Left ventricle myocardium inferior (tissue), 1 donor: ENCODE measurements around the gene KDM3A. TPM values are rescaled to one million over a fixed set of nuclear protein-coding genes. Genes with fewer than 3 reads are reported as not detected.

ENCODE experiments used
- DNase-seq: peaks from one replicate; pipeline ENCODE4 v3.0.0-alpha.2; 2020
- H3K27ac ChIP-seq: fragments of 200-600 bp; replicated peaks from 2 replicates; pipeline ENCODE4 v1.8.0; 2021
- H3K27me3 ChIP-seq: fragments of 200-600 bp; 2 replicates; pipeline ENCODE4 v1.8.0; 2021; ENCODE audit warnings: low read depth
- H3K36me3 ChIP-seq: fragments of 200-600 bp; 2 replicates; pipeline ENCODE4 v1.8.0; 2021
- H3K4me1 ChIP-seq: fragments of 200-600 bp; 2 replicates; pipeline ENCODE4 v1.8.0; 2021
- H3K4me3 ChIP-seq: fragments of 200-600 bp; 2 replicates; pipeline ENCODE4 v1.8.0; 2021; ENCODE audit warnings: mild to moderate bottlenecking, moderate library complexity
- H3K9me3 ChIP-seq: fragments of 200-600 bp; replicated peaks from 2 replicates; pipeline ENCODE4 v1.8.0; 2021
- CTCF ChIP-seq: fragments of 200-600 bp; IDR thresholded peaks from 2 replicates; pipeline ENCODE4 v1.8.0; 2021; ENCODE audit warnings: antibody characterized with exemption, mild to moderate bottlenecking, borderline replicate concordance
- intact Hi-C: fragments of 100-400 bp; cut with micrococcal nuclease; formaldehyde crosslinking; loops from one replicate; pipeline ENCODE4 v1.11.0; 2022
- long read RNA-seq: library from polyadenylated mRNA; unstranded; transcript quantifications from one replicate; pipeline ENCODE4 v2.0.0, GENCODE V29; 2021
- total RNA-seq: library from RNA; stranded (reverse); fragmentation: NEBNext Ultra II Directional; extraction: Animal tissue kit (Norgen Biotek cat#: 25700); gene quantifications from one replicate; pipeline ENCODE4 v1.2.1, GENCODE V29; 2021
- donor health status: DM: no; HTN: yes; CAD: no; lungs with severe emphysema.

Gene KDM3A
- total RNA-seq: 36.2 TPM
- long read RNA-seq, full-length matches to known transcripts: 25 of 40 reads
- long read RNA-seq, partial matches to known transcripts: 5 of 40 reads
- long read RNA-seq, other reads (novel, unspliced or antisense): 10 of 40 reads

- TF ChIP-seq CTCF: no peak
- intact Hi-C loops: no loop called here
- Histone ChIP-seq H3K4me3 (peak within 1 kb of the TSS; percentile 81), H3K9me3 (peaks cover 44% of the 10 kb centered on the region), H3K27me3 (no peaks in the 10 kb centered on the region), H3K4me1 (peaks cover 40% of the 10 kb centered on the region), H3K36me3 (no peaks in the 10 kb centered on the region), H3K27ac (peak within 1 kb of the TSS; percentile 99)
- peak; percentile 100 for DNase-seq
Observed at GRCh38 chr2:86440631-86441391, at the start of gene KDM3A. Gene KDM3A, plus strand, starts transcription at chr2:86441371. Its CDS starts 677 bp downstream, at chr2:86442048.

- Histone ChIP-seq H3K36me3 (no peaks in the 10 kb centered on the region), H3K4me1 (peaks cover 22% of the 10 kb centered on the region), H3K4me3 (no peak overlapping the region), H3K27ac (peak overlapping the region; percentile 89), H3K27me3 (no peaks in the 10 kb centered on the region), H3K9me3 (peaks cover 17% of the 10 kb centered on the region)
- TF ChIP-seq CTCF: no peak
- intact Hi-C loops: no loop called here
- peak; percentile 33 for DNase-seq
Observed at GRCh38 chr2:86392873-86393518, 48.2 kb upstream of the KDM3A start.

GRCh38 chr2:86393521-86394491 is 47.4 kb upstream of the KDM3A start:
- peak overlapping the region; percentile 89 for H3K27ac ChIP-seq
- no peak overlapping the region for H3K4me3 ChIP-seq
- intact Hi-C loops: no loop called here
- DNase-seq: peak; percentile 30
- no peak for TF ChIP-seq CTCF
- H3K4me1 ChIP-seq: peaks cover 23% of the 10 kb centered on the region
- peaks cover 17% of the 10 kb centered on the region for H3K9me3 ChIP-seq
- H3K36me3 ChIP-seq: no peaks in the 10 kb centered on the region
- H3K27me3 ChIP-seq: no peaks in the 10 kb centered on the region

GRCh38 chr2:86396291-86396785 is 44.8 kb upstream of the KDM3A start:
- Histone ChIP-seq H3K4me1 (peaks cover 23% of the 10 kb centered on the region), H3K4me3 (no peak overlapping the region), H3K36me3 (no peaks in the 10 kb centered on the region), H3K27ac (no peak overlapping the region), H3K9me3 (peaks cover 5% of the 10 kb centered on the region), H3K27me3 (no peaks in the 10 kb centered on the region)
- TF ChIP-seq CTCF: peak; percentile 50
- intact Hi-C loops: no loop called here
- DNase-seq: no peak

- H3K27ac ChIP-seq: no peak overlapping the region
- intact Hi-C loops: no loop called here
Observed at GRCh38 chr2:86397986-86398385, 43.2 kb upstream of the KDM3A start.

More at GRCh38 chr2:86397986-86398385, 43.2 kb upstream of the KDM3A start:
- no peak for DNase-seq
- peaks cover 20% of the 10 kb centered on the region for H3K4me1 ChIP-seq
- H3K27me3 ChIP-seq: no peaks in the 10 kb centered on the region
- H3K4me3 ChIP-seq: no peak overlapping the region
- H3K9me3 ChIP-seq: no peaks in the 10 kb centered on the region
- no peaks in the 10 kb centered on the region for H3K36me3 ChIP-seq
- TF ChIP-seq CTCF: no peak
